Mucosa of stomach (tissue), 1 donor: ENCODE data around the gene ZGPAT.
A peak's percentile ranks its signal among the peaks of the same experiment; 100 is the strongest.

Source experiments
- H3K27me3 ChIP-seq: one replicate; pipeline ENCODE4 v1.7.0; 2013; ENCODE audit warnings: mild to moderate bottlenecking, low read length; ENCODE audit not compliant: control insufficient read depth, insufficient read depth
- H3K36me3 ChIP-seq: one replicate; pipeline ENCODE4 v1.7.0; 2013; ENCODE audit warnings: low read length; ENCODE audit not compliant: control insufficient read depth, insufficient read depth
- H3K4me1 ChIP-seq: one replicate; pipeline ENCODE4 v1.7.0; 2013; ENCODE audit warnings: mild to moderate bottlenecking, low read length; ENCODE audit not compliant: control insufficient read depth, insufficient read depth
- H3K4me3 ChIP-seq: one replicate; pipeline ENCODE4 v1.7.0; 2013; ENCODE audit warnings: low read length
- H3K9ac ChIP-seq: one replicate; pipeline ENCODE4 v1.7.0; 2013; ENCODE audit warnings: mild to moderate bottlenecking, low read length, moderate library complexity
- H3K9me3 ChIP-seq: one replicate; pipeline ENCODE4 v1.7.0; 2013; ENCODE audit warnings: mild to moderate bottlenecking, low read length, moderate library complexity; ENCODE audit not compliant: control insufficient read depth
- donor health status: Pancreatic carcinoma.

ZGPAT gene

GRCh38 chr20:63736893-63737694, 29.3 kb downstream of the ZGPAT start:
- Histone ChIP-seq H3K36me3 (peaks cover 6% of the 10 kb centered on the region), H3K4me1 (peaks cover 47% of the 10 kb centered on the region), H3K27me3 (no peaks in the 10 kb centered on the region), H3K4me3 (peak overlapping the region; percentile 9), H3K9ac (peak overlapping the region; percentile 64), H3K9me3 (no peaks in the 10 kb centered on the region)

- peaks cover 47% of the 10 kb centered on the region for H3K4me1 ChIP-seq
- H3K9me3 ChIP-seq = no peaks in the 10 kb centered on the region
- H3K27me3 ChIP-seq = no peaks in the 10 kb centered on the region
- no peak overlapping the region for H3K9ac ChIP-seq
- H3K4me3 ChIP-seq = no peak overlapping the region
- H3K36me3 ChIP-seq = peaks cover 6% of the 10 kb centered on the region
These were observed 29.8 kb downstream of the ZGPAT start for GRCh38 chr20:63737695-63737944.

- H3K4me1 ChIP-seq = peaks cover 47% of the 10 kb centered on the region
- H3K9me3 ChIP-seq = no peaks in the 10 kb centered on the region
- peaks cover 6% of the 10 kb centered on the region for H3K36me3 ChIP-seq
- no peaks in the 10 kb centered on the region for H3K27me3 ChIP-seq
- H3K4me3 ChIP-seq = no peak overlapping the region
- H3K9ac ChIP-seq = peak overlapping the region; percentile 3
These were observed 30.3 kb downstream of the ZGPAT start for GRCh38 chr20:63737945-63738686.

- peak overlapping the region; percentile 50 for H3K9ac ChIP-seq
- H3K36me3 ChIP-seq = peaks cover 5% of the 10 kb centered on the region
- H3K27me3 ChIP-seq = no peaks in the 10 kb centered on the region
- H3K4me1 ChIP-seq = peaks cover 47% of the 10 kb centered on the region
- H3K4me3 ChIP-seq = no peak overlapping the region
- H3K9me3 ChIP-seq = no peaks in the 10 kb centered on the region
These were observed 30.9 kb downstream of the ZGPAT start for GRCh38 chr20:63738687-63739129.

- Histone ChIP-seq H3K36me3 (no peaks in the 10 kb centered on the region), H3K4me1 (peaks cover 47% of the 10 kb centered on the region), H3K9ac (peak within 1 kb of the TSS; percentile 59), H3K9me3 (no peaks in the 10 kb centered on the region), H3K4me3 (peak within 1 kb of the TSS; percentile 50), H3K27me3 (no peaks in the 10 kb centered on the region)
These were observed 31.6 kb downstream of the ZGPAT start, which contains the start of gene SLC2A4RG for GRCh38 chr20:63739130-63740069. SLC2A4RG (plus strand) TSS chr20:63739776; CDS start chr20:63739913, 137 bp downstream.

GRCh38 chr20:63740070-63740626, 32.3 kb downstream of the ZGPAT start:
- Histone ChIP-seq H3K4me3 (peak overlapping the region; percentile 50), H3K9ac (peak overlapping the region; percentile 59), H3K4me1 (peaks cover 47% of the 10 kb centered on the region), H3K36me3 (no peaks in the 10 kb centered on the region), H3K9me3 (no peaks in the 10 kb centered on the region), H3K27me3 (no peaks in the 10 kb centered on the region)

- Histone ChIP-seq H3K4me1 (peaks cover 44% of the 10 kb centered on the region), H3K36me3 (no peaks in the 10 kb centered on the region), H3K9me3 (no peaks in the 10 kb centered on the region), H3K27me3 (no peaks in the 10 kb centered on the region), H3K9ac (peak overlapping the region; percentile 59), H3K4me3 (peak overlapping the region; percentile 50)
These were observed 33.0 kb downstream of the ZGPAT start for GRCh38 chr20:63740627-63741353.

GRCh38 chr20:63741354-63741675, 33.5 kb downstream of the ZGPAT start:
- Histone ChIP-seq H3K4me1 (peaks cover 38% of the 10 kb centered on the region), H3K36me3 (no peaks in the 10 kb centered on the region), H3K9me3 (no peaks in the 10 kb centered on the region), H3K27me3 (no peaks in the 10 kb centered on the region), H3K9ac (no peak overlapping the region), H3K4me3 (no peak overlapping the region)

- Histone ChIP-seq H3K4me3 (no peak overlapping the region), H3K9ac (no peak overlapping the region), H3K27me3 (no peaks in the 10 kb centered on the region), H3K9me3 (no peaks in the 10 kb centered on the region), H3K36me3 (no peaks in the 10 kb centered on the region), H3K4me1 (peaks cover 33% of the 10 kb centered on the region)
These were observed 34.0 kb downstream of the ZGPAT start for GRCh38 chr20:63741676-63742380.

- Histone ChIP-seq H3K9me3 (no peaks in the 10 kb centered on the region), H3K4me1 (peaks cover 28% of the 10 kb centered on the region), H3K4me3 (no peak overlapping the region), H3K36me3 (no peaks in the 10 kb centered on the region), H3K9ac (no peak overlapping the region), H3K27me3 (no peaks in the 10 kb centered on the region)
These were observed 34.7 kb downstream of the ZGPAT start for GRCh38 chr20:63742381-63743024.
